IgD-negative memory B cell (primary cell): ENCODE measurements around the gene AFG3L2. TPM values are rescaled to one million over a fixed set of nuclear protein-coding genes. Genes with fewer than 3 reads are reported as not detected.
A peak's percentile ranks its signal among the peaks of the same experiment; 100 is the strongest.

Source experiments
- H3K27ac Mint-ChIP-seq, 3 donors: one replicate each; pipeline ENCODE4 v1.8.0; 2020 to 2022; ENCODE audit warnings: mild to moderate bottlenecking in 3 of 3, mixed read lengths in 3 of 3, moderate library complexity in 1 of 3
- H3K27me3 Mint-ChIP-seq: one replicate; pipeline ENCODE4 v1.8.0; 2021; ENCODE audit warnings: mixed read lengths
- H3K36me3 Mint-ChIP-seq: one replicate; pipeline ENCODE4 v1.8.0; 2020; ENCODE audit warnings: mild to moderate bottlenecking, mixed read lengths
- H3K4me1 Mint-ChIP-seq, 3 donors: one replicate each; pipeline ENCODE4 v1.8.0; 2020 to 2022; ENCODE audit warnings: mixed read lengths in 3 of 3, mild to moderate bottlenecking in 1 of 3
- H3K4me3 Mint-ChIP-seq, 4 donors: one replicate each; pipeline ENCODE4 v1.8.0; 2020 to 2022; ENCODE audit warnings: mild to moderate bottlenecking in 4 of 4, mixed read lengths in 4 of 4, moderate library complexity in 3 of 4
- H3K9me3 Mint-ChIP-seq, 3 donors: one replicate each; pipeline ENCODE4 v1.8.0; 2020 to 2021; ENCODE audit warnings: mixed read lengths in 3 of 3, mild to moderate bottlenecking in 1 of 3
- polyA plus RNA-seq: library from polyadenylated mRNA; unstranded; fragments of 300-500 nt; fragmentation: Illumina TruSeq; gene quantifications from one replicate; pipeline ENCODE4 v1.2.3, GENCODE V29; 2021

AFG3L2 gene
- polyA plus RNA-seq, 1 donor from 2014 or later, result 27.9 TPM

GRCh38 chr18:12329125-12329698 is 47.8 kb downstream of the AFG3L2 start:
- no peak overlapping the region for H3K27ac Mint-ChIP-seq
- no peaks in the 10 kb centered on the region for H3K9me3 Mint-ChIP-seq
- H3K4me1 Mint-ChIP-seq, result peaks cover 0 to 3% (median 0%) of the 10 kb centered on the region in 3 donors
- H3K27me3 Mint-ChIP-seq, result no peaks in the 10 kb centered on the region
- H3K4me3 Mint-ChIP-seq, result no peak overlapping the region
- H3K36me3 Mint-ChIP-seq, result peaks cover 9% of the 10 kb centered on the region

- Mint-ChIP-seq H3K36me3 (peaks cover 7% of the 10 kb centered on the region), H3K9me3 (no peaks in the 10 kb centered on the region)
Measured at GRCh38 chr18:12328179-12328823, 48.7 kb downstream of the AFG3L2 start.

GRCh38 chr18:12327510-12328178 is 49.4 kb downstream of the AFG3L2 start:
- peaks cover 0 to 3% (median 0%) of the 10 kb centered on the region in 3 donors for H3K4me1 Mint-ChIP-seq
- H3K9me3 Mint-ChIP-seq, result no peaks in the 10 kb centered on the region
- H3K27ac Mint-ChIP-seq, result no peak overlapping the region
- no peak overlapping the region for H3K4me3 Mint-ChIP-seq
- H3K36me3 Mint-ChIP-seq, result peaks cover 7% of the 10 kb centered on the region
- no peaks in the 10 kb centered on the region for H3K27me3 Mint-ChIP-seq

More at GRCh38 chr18:12328179-12328823, 48.7 kb downstream of the AFG3L2 start:
- H3K4me3 Mint-ChIP-seq, result no peak overlapping the region
- peaks cover 0 to 3% (median 0%) of the 10 kb centered on the region in 3 donors for H3K4me1 Mint-ChIP-seq
- no peaks in the 10 kb centered on the region for H3K27me3 Mint-ChIP-seq
- H3K27ac Mint-ChIP-seq, result peak overlapping the region in 1 of 3 donors; percentile 27

GRCh38 chr18:12326711-12327460 is 50.1 kb downstream of the AFG3L2 start:
- H3K36me3 Mint-ChIP-seq, result peaks cover 7% of the 10 kb centered on the region
- H3K4me1 Mint-ChIP-seq, result peaks cover 0 to 3% (median 0%) of the 10 kb centered on the region in 3 donors
- no peak overlapping the region for H3K27ac Mint-ChIP-seq
- no peaks in the 10 kb centered on the region for H3K27me3 Mint-ChIP-seq
- no peaks in the 10 kb centered on the region for H3K9me3 Mint-ChIP-seq
- H3K4me3 Mint-ChIP-seq, result no peak overlapping the region

GRCh38 chr18:12325726-12326245 is 51.2 kb downstream of the AFG3L2 start:
- no peak overlapping the region for H3K4me3 Mint-ChIP-seq
- H3K4me1 Mint-ChIP-seq, result peaks cover 8 to 10% (median 9%) of the 10 kb centered on the region in 3 donors
- H3K27ac Mint-ChIP-seq, result no peak overlapping the region
- H3K9me3 Mint-ChIP-seq, result no peaks in the 10 kb centered on the region
- peaks cover 7% of the 10 kb centered on the region for H3K36me3 Mint-ChIP-seq
- no peaks in the 10 kb centered on the region for H3K27me3 Mint-ChIP-seq

GRCh38 chr18:12324991-12325725 is 51.9 kb downstream of the AFG3L2 start:
- peaks cover 9 to 10% (median 10%) of the 10 kb centered on the region in 3 donors for H3K4me1 Mint-ChIP-seq

GRCh38 chr18:12321333-12321732 is 55.7 kb downstream of the AFG3L2 start:
- Mint-ChIP-seq H3K4me3 (peak overlapping the region in 1 of 4 donors; percentile 69), H3K4me1 (peaks cover 23 to 26% (median 25%) of the 10 kb centered on the region in 3 donors), H3K36me3 (peaks cover 4% of the 10 kb centered on the region), H3K27ac (peak overlapping the region in 1 of 3 donors; percentile 80), H3K9me3 (no peaks in the 10 kb centered on the region), H3K27me3 (no peaks in the 10 kb centered on the region)

More at GRCh38 chr18:12324991-12325725, 51.9 kb downstream of the AFG3L2 start:
- Mint-ChIP-seq H3K27me3 (no peaks in the 10 kb centered on the region), H3K27ac (no peak overlapping the region), H3K36me3 (peaks cover 7% of the 10 kb centered on the region), H3K9me3 (no peaks in the 10 kb centered on the region), H3K4me3 (no peak overlapping the region)

GRCh38 chr18:12318857-12319256 is 58.2 kb downstream of the AFG3L2 start:
- Mint-ChIP-seq H3K9me3 (peaks cover 0 to 1% (median 0%) of the 10 kb centered on the region in 3 donors), H3K4me1 (peaks cover 37 to 41% (median 38%) of the 10 kb centered on the region in 3 donors), H3K36me3 (no peaks in the 10 kb centered on the region), H3K4me3 (peak overlapping the region in 2 of 4 donors; percentile 36 to 86), H3K27me3 (no peaks in the 10 kb centered on the region), H3K27ac (no peak overlapping the region)

- Mint-ChIP-seq H3K27me3 (no peaks in the 10 kb centered on the region), H3K9me3 (peaks cover 0 to 1% (median 0%) of the 10 kb centered on the region in 3 donors), H3K27ac (peak overlapping the region; percentile 32 to 88 (median 40)), H3K4me1 (peaks cover 37 to 44% (median 38%) of the 10 kb centered on the region in 3 donors), H3K4me3 (peak overlapping the region in 3 of 4 donors; percentile 9 to 86 (median 25)), H3K36me3 (no peaks in the 10 kb centered on the region)
Measured at GRCh38 chr18:12318334-12318697, 58.7 kb downstream of the AFG3L2 start.

- Mint-ChIP-seq H3K27me3 (no peaks in the 10 kb centered on the region), H3K4me3 (peak overlapping the region in 3 of 4 donors; percentile 25 to 86 (median 74)), H3K9me3 (peaks cover 0 to 5% (median 0%) of the 10 kb centered on the region in 3 donors), H3K36me3 (peaks cover 2% of the 10 kb centered on the region), H3K4me1 (peaks cover 37 to 44% (median 38%) of the 10 kb centered on the region in 3 donors), H3K27ac (peak overlapping the region; percentile 32 to 88 (median 40))
Measured at GRCh38 chr18:12317664-12318333, 59.2 kb downstream of the AFG3L2 start.

- H3K36me3 Mint-ChIP-seq, result peaks cover 6% of the 10 kb centered on the region
- H3K27ac Mint-ChIP-seq, result no peak overlapping the region
- peak overlapping the region in 3 of 4 donors; percentile 7 to 81 (median 69) for H3K4me3 Mint-ChIP-seq
- H3K4me1 Mint-ChIP-seq, result peaks cover 30 to 37% (median 30%) of the 10 kb centered on the region in 3 donors
- peaks cover 0 to 7% (median 5%) of the 10 kb centered on the region in 3 donors for H3K9me3 Mint-ChIP-seq
- H3K27me3 Mint-ChIP-seq, result no peaks in the 10 kb centered on the region
Measured at GRCh38 chr18:12315911-12316310, 61.1 kb downstream of the AFG3L2 start.

- Mint-ChIP-seq H3K9me3 (peaks cover 0 to 7% (median 5%) of the 10 kb centered on the region in 3 donors), H3K4me3 (peak overlapping the region in 3 of 4 donors; percentile 7 to 81 (median 69))
Measured at GRCh38 chr18:12315490-12315889, 61.5 kb downstream of the AFG3L2 start.

GRCh38 chr18:12314591-12315305 is 62.3 kb downstream of the AFG3L2 start:
- peaks cover 6% of the 10 kb centered on the region for H3K36me3 Mint-ChIP-seq
- H3K9me3 Mint-ChIP-seq, result peaks cover 0 to 7% (median 5%) of the 10 kb centered on the region in 3 donors
- H3K4me3 Mint-ChIP-seq, result peak overlapping the region in 2 of 4 donors; percentile 4 to 37
- H3K4me1 Mint-ChIP-seq, result peaks cover 28 to 35% (median 30%) of the 10 kb centered on the region in 3 donors
- H3K27ac Mint-ChIP-seq, result no peak overlapping the region
- peaks cover under 1% of the 10 kb centered on the region for H3K27me3 Mint-ChIP-seq

More at GRCh38 chr18:12315490-12315889, 61.5 kb downstream of the AFG3L2 start:
- Mint-ChIP-seq H3K27me3 (no peaks in the 10 kb centered on the region), H3K27ac (no peak overlapping the region), H3K4me1 (peaks cover 28 to 35% (median 30%) of the 10 kb centered on the region in 3 donors), H3K36me3 (peaks cover 6% of the 10 kb centered on the region)
